Measurements from ENCODE around the gene IL1R2. TPM values are rescaled to one million over a fixed set of nuclear protein-coding genes. Genes with fewer than 3 reads are reported as not detected.

Gene IL1R2
- total and polyA plus RNA-seq, 2 of the 13 experiments (the other 11 are each of a cell fraction or from before 2014, with no cell fraction given): 3.6 to 7.3 TPM

DNA sequence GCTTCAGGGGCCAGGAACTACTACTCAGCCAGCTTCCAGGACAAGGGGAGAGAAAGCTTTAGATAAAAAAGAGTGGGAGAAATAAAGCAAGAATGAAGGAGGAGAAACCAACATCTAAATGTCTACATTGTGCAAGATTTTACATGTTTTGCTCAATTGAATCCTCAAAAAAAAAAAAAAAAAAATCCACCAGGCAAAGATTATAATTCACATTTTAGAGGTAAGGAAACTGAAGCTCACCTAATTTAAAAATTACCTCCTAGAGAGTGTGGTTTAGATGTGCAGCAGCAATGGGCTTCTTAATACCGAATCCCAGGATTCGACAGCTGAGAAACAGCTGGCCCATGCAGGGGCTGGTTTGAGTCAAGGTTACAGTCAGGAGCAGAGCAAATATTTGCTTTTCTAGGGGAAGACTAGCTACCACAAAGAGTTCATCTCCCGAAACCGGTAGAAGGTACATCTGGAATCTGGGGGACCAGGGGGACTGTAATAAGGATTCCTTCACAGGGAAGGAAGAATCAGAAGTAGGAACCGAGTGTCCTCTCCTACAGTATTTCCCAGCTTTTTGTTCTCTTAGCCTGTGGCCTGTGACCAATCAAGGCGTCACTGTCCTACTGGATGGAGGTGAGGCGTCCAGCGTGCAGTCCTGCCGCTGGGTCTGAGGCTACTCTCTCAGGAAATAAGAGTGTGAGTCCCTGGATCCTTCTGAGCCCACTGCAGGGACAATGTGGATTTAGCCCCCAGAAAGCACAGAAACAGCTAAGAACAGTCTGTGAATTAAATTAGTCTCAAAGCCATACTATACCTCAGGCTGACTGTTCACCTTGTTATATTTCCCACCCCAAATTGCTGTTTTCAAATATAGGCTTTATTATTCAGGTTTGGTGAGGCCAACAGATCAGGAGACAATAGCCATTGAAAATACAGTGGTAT, 42.3 kb downstream of the IL1R2 start (continued):
- TF ChIP-seq GATAD2A (CRISPR knock-in tag; IDR thresholded peaks at IDR 0.05): peak; percentile 90
- TF ChIP-seq SYNCRIP (IDR thresholded peaks at IDR 0.05; ENCODE audit: insufficient read depth, low read depth, low read length): no peak
- TF ChIP-seq NR2F1 (CRISPR knock-in tag; IDR thresholded peaks at IDR 0.05): peak in 1 of 2 experiments; percentile 53; a peak in 3 of 4 replicates
- TF ChIP-seq ZNF292 (CRISPR knock-in tag; IDR thresholded peaks at IDR 0.05; ENCODE audit: borderline replicate concordance, low read depth): peak; percentile 62; the same call in 1 of the 2 replicates
- TF ChIP-seq, protein P1, sequence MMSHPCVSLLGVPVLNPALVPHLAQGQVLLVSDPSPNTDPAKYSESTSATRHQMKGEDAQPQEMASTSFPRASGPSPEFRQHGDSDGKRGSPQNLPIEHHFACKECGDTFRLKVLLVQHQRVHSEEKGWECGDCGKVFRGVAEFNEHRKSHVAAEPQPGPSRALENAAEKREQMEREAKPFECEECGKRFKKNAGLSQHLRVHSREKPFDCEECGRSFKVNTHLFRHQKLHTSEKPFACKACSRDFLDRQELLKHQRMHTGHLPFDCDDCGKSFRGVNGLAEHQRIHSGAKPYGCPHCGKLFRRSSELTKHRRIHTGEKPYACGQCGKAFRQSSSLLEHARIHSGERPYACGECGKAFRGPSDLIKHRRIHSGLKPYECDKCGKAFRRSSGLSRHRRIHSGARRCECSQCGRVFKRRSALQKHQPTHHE (CRISPR knock-in tag; IDR thresholded peaks at IDR 0.05; ENCODE audit: borderline replicate concordance): peak; percentile 73; the same call in 1 of the 2 replicates
- 0 out of 2 replicates have a peak, but pooled peaks have one; percentile 14 for TF ChIP-seq SMAD1 (CRISPR knock-in tag; IDR thresholded peaks at IDR 0.05; ENCODE audit: borderline replicate concordance, low read depth)
- TF ChIP-seq KDM2A (CRISPR knock-in tag; IDR thresholded peaks at IDR 0.05; ENCODE audit: borderline replicate concordance, low read depth): 0 out of 2 replicates have a peak, but pooled peaks have one; percentile 33
- TF ChIP-seq ZFP36 (IDR thresholded peaks at IDR 0.05; ENCODE audit: borderline replicate concordance, low read depth, low read length, partially characterized antibody): no peak
- peak; percentile 92 for TF ChIP-seq PAXIP1 (CRISPR knock-in tag; conservative IDR thresholded peaks at IDR 0.05)
- no peak for TF ChIP-seq ZNF367 (CRISPR knock-in tag; IDR thresholded peaks at IDR 0.05; ENCODE audit: borderline replicate concordance)
- peak; percentile 54; the same call in 1 of the 2 replicates for TF ChIP-seq ZNF652 (CRISPR knock-in tag; IDR thresholded peaks at IDR 0.05; ENCODE audit: borderline replicate concordance, low read depth)
- TF ChIP-seq KLF16 (CRISPR knock-in tag; IDR thresholded peaks at IDR 0.05): peak in 1 of 2 experiments; percentile 82; a peak in 2 of 4 replicates
- TF ChIP-seq, protein P2, sequence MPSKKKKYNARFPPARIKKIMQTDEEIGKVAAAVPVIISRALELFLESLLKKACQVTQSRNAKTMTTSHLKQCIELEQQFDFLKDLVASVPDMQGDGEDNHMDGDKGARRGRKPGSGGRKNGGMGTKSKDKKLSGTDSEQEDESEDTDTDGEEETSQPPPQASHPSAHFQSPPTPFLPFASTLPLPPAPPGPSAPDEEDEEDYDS (CRISPR knock-in tag; IDR thresholded peaks at IDR 0.05): peak; percentile 79
- TF ChIP-seq, protein P3, sequence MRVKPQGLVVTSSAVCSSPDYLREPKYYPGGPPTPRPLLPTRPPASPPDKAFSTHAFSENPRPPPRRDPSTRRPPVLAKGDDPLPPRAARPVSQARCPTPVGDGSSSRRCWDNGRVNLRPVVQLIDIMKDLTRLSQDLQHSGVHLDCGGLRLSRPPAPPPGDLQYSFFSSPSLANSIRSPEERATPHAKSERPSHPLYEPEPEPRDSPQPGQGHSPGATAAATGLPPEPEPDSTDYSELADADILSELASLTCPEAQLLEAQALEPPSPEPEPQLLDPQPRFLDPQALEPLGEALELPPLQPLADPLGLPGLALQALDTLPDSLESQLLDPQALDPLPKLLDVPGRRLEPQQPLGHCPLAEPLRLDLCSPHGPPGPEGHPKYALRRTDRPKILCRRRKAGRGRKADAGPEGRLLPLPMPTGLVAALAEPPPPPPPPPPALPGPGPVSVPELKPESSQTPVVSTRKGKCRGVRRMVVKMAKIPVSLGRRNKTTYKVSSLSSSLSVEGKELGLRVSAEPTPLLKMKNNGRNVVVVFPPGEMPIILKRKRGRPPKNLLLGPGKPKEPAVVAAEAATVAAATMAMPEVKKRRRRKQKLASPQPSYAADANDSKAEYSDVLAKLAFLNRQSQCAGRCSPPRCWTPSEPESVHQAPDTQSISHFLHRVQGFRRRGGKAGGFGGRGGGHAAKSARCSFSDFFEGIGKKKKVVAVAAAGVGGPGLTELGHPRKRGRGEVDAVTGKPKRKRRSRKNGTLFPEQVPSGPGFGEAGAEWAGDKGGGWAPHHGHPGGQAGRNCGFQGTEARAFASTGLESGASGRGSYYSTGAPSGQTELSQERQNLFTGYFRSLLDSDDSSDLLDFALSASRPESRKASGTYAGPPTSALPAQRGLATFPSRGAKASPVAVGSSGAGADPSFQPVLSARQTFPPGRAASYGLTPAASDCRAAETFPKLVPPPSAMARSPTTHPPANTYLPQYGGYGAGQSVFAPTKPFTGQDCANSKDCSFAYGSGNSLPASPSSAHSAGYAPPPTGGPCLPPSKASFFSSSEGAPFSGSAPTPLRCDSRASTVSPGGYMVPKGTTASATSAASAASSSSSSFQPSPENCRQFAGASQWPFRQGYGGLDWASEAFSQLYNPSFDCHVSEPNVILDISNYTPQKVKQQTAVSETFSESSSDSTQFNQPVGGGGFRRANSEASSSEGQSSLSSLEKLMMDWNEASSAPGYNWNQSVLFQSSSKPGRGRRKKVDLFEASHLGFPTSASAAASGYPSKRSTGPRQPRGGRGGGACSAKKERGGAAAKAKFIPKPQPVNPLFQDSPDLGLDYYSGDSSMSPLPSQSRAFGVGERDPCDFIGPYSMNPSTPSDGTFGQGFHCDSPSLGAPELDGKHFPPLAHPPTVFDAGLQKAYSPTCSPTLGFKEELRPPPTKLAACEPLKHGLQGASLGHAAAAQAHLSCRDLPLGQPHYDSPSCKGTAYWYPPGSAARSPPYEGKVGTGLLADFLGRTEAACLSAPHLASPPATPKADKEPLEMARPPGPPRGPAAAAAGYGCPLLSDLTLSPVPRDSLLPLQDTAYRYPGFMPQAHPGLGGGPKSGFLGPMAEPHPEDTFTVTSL (CRISPR knock-in tag; IDR thresholded peaks at IDR 0.05; ENCODE audit: borderline replicate concordance): peak; percentile 80; the same call in 1 of the 2 replicates
- no peak for TF ChIP-seq SCMH1 (CRISPR knock-in tag; IDR thresholded peaks at IDR 0.05; ENCODE audit: borderline replicate concordance)
- no peak for TF ChIP-seq STAT5B (CRISPR knock-in tag; IDR thresholded peaks at IDR 0.05)
